K562 (cell line): ENCODE results near the gene LILRB3. TPM values are rescaled to one million over a fixed set of nuclear protein-coding genes. Genes with fewer than 3 reads are reported as not detected.

Experiments used
- BMI1 ChIP-seq: fragments of 150-350 bp; IDR thresholded peaks from 2 replicates; pipeline ENCODE4 v1.6.1; 2014; ENCODE audit warnings: low read length
- E2F4 ChIP-seq: sonication (generic); formaldehyde crosslinking; IDR thresholded peaks from 2 replicates; pipeline ENCODE4 v1.8.0; 2022; ENCODE audit warnings: mild to moderate bottlenecking, low read depth, missing genetic modification reagents
- IFI16 ChIP-seq: fragments of 250-450 bp; sonication (Bioruptor Pico); IDR thresholded peaks from 2 replicates; pipeline ENCODE4 v2.1.2; 2022; ENCODE audit warnings: mild to moderate bottlenecking, inconsistent platforms
- PHB ChIP-seq: fragments of 250-450 bp; sonication (Bioruptor Pico); IDR thresholded peaks from 2 replicates; pipeline ENCODE4 v1.5.0; 2021
- PYGO2 ChIP-seq: fragments of 450-650 bp; IDR thresholded peaks from 2 replicates; pipeline ENCODE4 v1.6.1; 2016; ENCODE audit warnings: mild to moderate bottlenecking, missing genetic modification characterization, moderate library complexity, missing compliant biosample characterization
- SMAD2 ChIP-seq: fragments of 150-350 bp; IDR thresholded peaks from 2 replicates; pipeline ENCODE4 v1.6.1; 2014; ENCODE audit warnings: low read depth, mild to moderate bottlenecking, low read length
- SRSF7 ChIP-seq: fragments of 200-400 bp; formaldehyde crosslinking; optimal IDR thresholded peaks from 2 replicates; pipeline ENCODE3; 2017; ENCODE audit warnings: mild to moderate bottlenecking, low read depth, low read length
- TCF15 ChIP-seq: fragments of 250-450 bp; sonication (Bioruptor Pico); IDR thresholded peaks from 2 replicates; pipeline ENCODE4 v1.8.0; 2022; ENCODE audit warnings: moderate library complexity, mild to moderate bottlenecking, inconsistent platforms
- THRA ChIP-seq: fragments of 450-650 bp; IDR thresholded peaks from 2 replicates; pipeline ENCODE4 v1.6.1; 2017; ENCODE audit warnings: mild to moderate bottlenecking, moderate library complexity
- ZC3H11A ChIP-seq: IDR thresholded peaks from 2 replicates; pipeline ENCODE4 v1.6.1; 2012; ENCODE audit warnings: low read depth, low read length, improper control_type of control experiment
- ZNF146 ChIP-seq: IDR thresholded peaks from one replicate; pipeline ENCODE4 v1.6.1; 2018; ENCODE audit warnings: missing compliant biosample characterization; ENCODE audit not compliant: unreplicated experiment
- ZNF592 ChIP-seq: fragments of 450-650 bp; IDR thresholded peaks from 2 replicates; pipeline ENCODE4 v1.6.1; 2017; ENCODE audit warnings: antibody characterized with exemption, mild to moderate bottlenecking
- polyA plus RNA-seq, 8 experiments: library from polyadenylated mRNA; depleted of rRNA in 4 of 8; stranded (reverse) in 5 of 8; unstranded in 3 of 8; fragments of >200 nt; fragmentation: Nextera tagmentation in 2 of 8; fragmentation: Illumina TruSeq in 1 of 8; extraction: Ambion mirVana in 2 of 8; extraction: Trizol in 1 of 8; gene quantifications; 2 replicates each; pipeline versions ENCODE4 v1.2.1 to v1.2.3, GENCODE V29; 2011 to 2014; ENCODE audit warnings: inconsistent platforms in 1 of 8, missing spikeins in 1 of 8
- total RNA-seq, 7 experiments: library from RNA; depleted of rRNA in 6 of 7; stranded (reverse); fragments of >200 nt in 6 of 7; fragmentation: Illumina TruSeq in 2 of 7; extraction: Trizol in 2 of 7; gene quantifications; 2 replicates each; pipeline versions ENCODE4 v1.2.1 to v1.2.3, GENCODE V29; 2011 to 2021; ENCODE audit warnings: low replicate concordance in 1 of 7
- TF ChIP-seq, protein P1 (sequence below): IDR thresholded peaks from 3 replicates; pipeline ENCODE4 v1.6.1; 2011; ENCODE audit warnings: borderline replicate concordance, mild to moderate bottlenecking, moderate library complexity; ENCODE audit not compliant: insufficient read length; ENCODE audit errors: extremely low read depth
- TF ChIP-seq, protein P2 (sequence below): fragments of 250-450 bp; sonication (Bioruptor Pico); IDR thresholded peaks from 2 replicates; pipeline ENCODE4 v1.4.0; 2020; ENCODE audit warnings: mild to moderate bottlenecking, moderate library complexity

The LILRB3 gene
- total and polyA plus RNA-seq, 9 of the 15 experiments (the other 6 are each of a cell fraction or from before 2014, with no cell fraction given): 0.01 to 0.09 TPM; not detected in 7

- TF ChIP-seq SMAD2: no peak
- no peak for TF ChIP-seq THRA
- TF ChIP-seq IFI16: no peak
- no peak for TF ChIP-seq BMI1
- no peak; the same call in 1 of the 2 replicates for TF ChIP-seq ZNF592
- no peak for TF ChIP-seq PHB (CRISPR knock-in tag)
- TF ChIP-seq, protein P1, sequence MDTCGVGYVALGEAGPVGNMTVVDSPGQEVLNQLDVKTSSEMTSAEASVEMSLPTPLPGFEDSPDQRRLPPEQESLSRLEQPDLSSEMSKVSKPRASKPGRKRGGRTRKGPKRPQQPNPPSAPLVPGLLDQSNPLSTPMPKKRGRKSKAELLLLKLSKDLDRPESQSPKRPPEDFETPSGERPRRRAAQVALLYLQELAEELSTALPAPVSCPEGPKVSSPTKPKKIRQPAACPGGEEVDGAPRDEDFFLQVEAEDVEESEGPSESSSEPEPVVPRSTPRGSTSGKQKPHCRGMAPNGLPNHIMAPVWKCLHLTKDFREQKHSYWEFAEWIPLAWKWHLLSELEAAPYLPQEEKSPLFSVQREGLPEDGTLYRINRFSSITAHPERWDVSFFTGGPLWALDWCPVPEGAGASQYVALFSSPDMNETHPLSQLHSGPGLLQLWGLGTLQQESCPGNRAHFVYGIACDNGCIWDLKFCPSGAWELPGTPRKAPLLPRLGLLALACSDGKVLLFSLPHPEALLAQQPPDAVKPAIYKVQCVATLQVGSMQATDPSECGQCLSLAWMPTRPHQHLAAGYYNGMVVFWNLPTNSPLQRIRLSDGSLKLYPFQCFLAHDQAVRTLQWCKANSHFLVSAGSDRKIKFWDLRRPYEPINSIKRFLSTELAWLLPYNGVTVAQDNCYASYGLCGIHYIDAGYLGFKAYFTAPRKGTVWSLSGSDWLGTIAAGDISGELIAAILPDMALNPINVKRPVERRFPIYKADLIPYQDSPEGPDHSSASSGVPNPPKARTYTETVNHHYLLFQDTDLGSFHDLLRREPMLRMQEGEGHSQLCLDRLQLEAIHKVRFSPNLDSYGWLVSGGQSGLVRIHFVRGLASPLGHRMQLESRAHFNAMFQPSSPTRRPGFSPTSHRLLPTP: no peak
- no peak for TF ChIP-seq SRSF7
- TF ChIP-seq TCF15: no peak
- TF ChIP-seq PYGO2 (tag): no peak
- no peak for TF ChIP-seq ZNF146 (CRISPR knock-in tag)
- TF ChIP-seq, protein P2, sequence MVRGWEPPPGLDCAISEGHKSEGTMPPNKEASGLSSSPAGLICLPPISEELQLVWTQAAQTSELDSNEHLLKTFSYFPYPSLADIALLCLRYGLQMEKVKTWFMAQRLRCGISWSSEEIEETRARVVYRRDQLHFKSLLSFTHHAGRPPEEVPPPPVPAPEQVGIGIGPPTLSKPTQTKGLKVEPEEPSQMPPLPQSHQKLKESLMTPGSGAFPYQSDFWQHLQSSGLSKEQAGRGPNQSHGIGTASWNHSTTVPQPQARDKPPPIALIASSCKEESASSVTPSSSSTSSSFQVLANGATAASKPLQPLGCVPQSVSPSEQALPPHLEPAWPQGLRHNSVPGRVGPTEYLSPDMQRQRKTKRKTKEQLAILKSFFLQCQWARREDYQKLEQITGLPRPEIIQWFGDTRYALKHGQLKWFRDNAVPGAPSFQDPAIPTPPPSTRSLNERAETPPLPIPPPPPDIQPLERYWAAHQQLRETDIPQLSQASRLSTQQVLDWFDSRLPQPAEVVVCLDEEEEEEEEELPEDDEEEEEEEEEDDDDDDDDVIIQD (CRISPR knock-in tag): no peak
- TF ChIP-seq ZC3H11A: no peak
- no peak for TF ChIP-seq E2F4 (CRISPR knock-in tag)
Observed at GRCh38 chr19:54188215-54188871, 34.5 kb downstream of the LILRB3 start (continued).
